ENCODE measurements around the gene SULF2. TPM values are rescaled to one million over a fixed set of nuclear protein-coding genes. Genes with fewer than 3 reads are reported as not detected.

SULF2 gene
- total RNA-seq, 1 experiment from 2014 or later = 13.0 TPM

- Histone ChIP-seq H3K27ac (ENCODE audit: low read depth, low read length) (no peak overlapping the region), H3K9me3 (ENCODE audit: control insufficient read depth in 1 of 2, insufficient read depth in 1 of 2, low read depth in 1 of 2, low read length in 2 of 2) (no peaks in the 10 kb centered on the region), H3K4me2 (ENCODE audit: low read length) (no peak overlapping the region), H4K20me1 (ENCODE audit: insufficient read depth) (no peaks in the 10 kb centered on the region), H3K9me2 (ENCODE audit: insufficient read depth) (no peaks in the 10 kb centered on the region), H3K9ac (ENCODE audit: low read length) (no peak overlapping the region), H3K36me3 (ENCODE audit: control insufficient read depth in 1 of 2, insufficient read depth in 2 of 2, low read length in 2 of 2) (no peaks in the 10 kb centered on the region), H3K4me3 (replicated peaks in 1 of 2; ENCODE audit: low read depth in 1 of 2, low read length in 2 of 2) (no peak overlapping the region), H3K79me2 (ENCODE audit: insufficient read depth, low read length) (no peaks in the 10 kb centered on the region), H2AFZ (ENCODE audit: low read depth, low read length, poor library complexity, severe bottlenecking) (no peak overlapping the region), H3K4me1 (ENCODE audit: control insufficient read depth in 1 of 2, insufficient read depth in 2 of 2, low read length in 2 of 2) (peaks cover 4 to 10% of the 10 kb centered on the region in 2 experiments; a peak in 3 of 4 replicates), H3K27me3 (ENCODE audit: insufficient read depth, low read length) (no peaks in the 10 kb centered on the region)
- ChIA-PET POLR2A (no interaction called here), RAD21 (ENCODE audit: low non-redundant PET in 1 of 2, low total read pairs in 2 of 2, uncharacterized antibody in 2 of 2, unreplicated experiment in 2 of 2) (no interaction called here), CTCF (interaction anchor here (1.3 kb wide), 1 partner anchor 11 kb away, joined by 4 read pairs; no protein-coding TSS in a partner anchor)
- intact Hi-C loops (cut with micrococcal nuclease) = no loop called here
- no TSS peak for BruUV-seq (replicated peaks)
- DNase-seq (ENCODE audit: low read depth, low spot score) (no peak), ATAC-seq (no peak)
- TF ChIP-seq EZH2 (IDR thresholded peaks at IDR 0.05) = no peak
- TF ChIP-seq POLR2AphosphoS5 (IDR thresholded peaks at IDR 0.05; ENCODE audit: low read depth, low read length) = no peak
- TF ChIP-seq CBX3 (IDR thresholded peaks at IDR 0.05; ENCODE audit: low read depth) = no peak
- no peak for TF ChIP-seq EGR1 (IDR thresholded peaks at IDR 0.05; ENCODE audit: low read depth)
- TF ChIP-seq ZBTB33 (IDR thresholded peaks at IDR 0.05; ENCODE audit: extremely low read depth, insufficient replicate concordance, low read length) = no peak
- no peak for TF ChIP-seq SRF (IDR thresholded peaks at IDR 0.05; ENCODE audit: low read depth)
- TF ChIP-seq REST (IDR thresholded peaks at IDR 0.05; ENCODE audit: low read depth) = no peak
- TF ChIP-seq TCF7L2 (IDR thresholded peaks at IDR 0.05; ENCODE audit: borderline replicate concordance, extremely low read depth, insufficient read depth, insufficient read length) = no peak
- no peak for TF ChIP-seq ZNF274 (IDR thresholded peaks at IDR 0.05; ENCODE audit: low read depth, low read length)
- TF ChIP-seq SIN3A (IDR thresholded peaks at IDR 0.05; ENCODE audit: low read depth) = no peak
- no peak for TF ChIP-seq CEBPB (IDR thresholded peaks at IDR 0.05; ENCODE audit: low read depth)
- TF ChIP-seq POLR2A (IDR thresholded peaks at IDR 0.05; ENCODE audit: borderline replicate concordance, extremely low read depth, insufficient read depth, insufficient read length) = no peak
Observed at GRCh38 chr20:47708140-47708807, 77.0 kb downstream of the SULF2 start.
